GM12878 (cell line): Measurements from ENCODE around the gene TMC4. TPM values are rescaled to one million over a fixed set of nuclear protein-coding genes. Genes with fewer than 3 reads are reported as not detected.

ENCODE experiments used
- BACH1 ChIP-seq: fragments of 450-650 bp; IDR thresholded peaks from 2 replicates; pipeline ENCODE4 v1.6.1; 2017; ENCODE audit warnings: mild to moderate bottlenecking, borderline replicate concordance
- BHLHE40 ChIP-seq, 2 experiments: fragments of 450-650 bp in 1 of 2; IDR thresholded peaks; 2 replicates each; pipeline ENCODE4 v1.6.1; 2011 to 2017; ENCODE audit warnings: low read depth in 2 of 2, borderline replicate concordance in 1 of 2, improper control_type of control experiment in 1 of 2, low read length in 1 of 2, mild to moderate bottlenecking in 1 of 2
- ELK1 ChIP-seq: IDR thresholded peaks from 2 replicates; pipeline ENCODE4 v1.6.1; 2012; ENCODE audit warnings: low read depth, low read length, improper control_type of control experiment
- ETV6 ChIP-seq, 2 experiments: fragments of 450-650 bp in 1 of 2; IDR thresholded peaks in 1 of 2; conservative IDR thresholded peaks in 1 of 2; 2 replicates each; pipeline ENCODE4 v1.6.1; 2014; ENCODE audit warnings: antibody characterized with exemption in 1 of 2, borderline replicate concordance in 1 of 2, low read depth in 1 of 2, mild to moderate bottlenecking in 1 of 2, moderate library complexity in 1 of 2
- EZH2 ChIP-seq: IDR thresholded peaks from 2 replicates; pipeline ENCODE4 v1.6.1; 2012; ENCODE audit warnings: low read depth, mild to moderate bottlenecking, control low read depth, inconsistent platforms, low read length, borderline replicate concordance; ENCODE audit not compliant: control insufficient read depth
- GABPA ChIP-seq: IDR thresholded peaks from 2 replicates; pipeline ENCODE4 v1.6.1; 2014; ENCODE audit warnings: antibody characterized with exemption, low read depth, mild to moderate bottlenecking, inconsistent platforms
- IRF4 ChIP-seq: IDR thresholded peaks from 2 replicates; pipeline ENCODE4 v1.6.1; 2011; ENCODE audit warnings: low read depth, low read length
- NFIC ChIP-seq: IDR thresholded peaks from 2 replicates; pipeline ENCODE4 v1.6.1; 2012; ENCODE audit warnings: low read depth, mild to moderate bottlenecking, inconsistent platforms, low read length, moderate library complexity
- TCF7 ChIP-seq: IDR thresholded peaks from 2 replicates; pipeline ENCODE4 v1.6.1; 2014; ENCODE audit warnings: antibody characterized with exemption, borderline replicate concordance
- polyA plus RNA-seq, 11 experiments: library from polyadenylated mRNA; depleted of rRNA in 4 of 11; unstranded in 6 of 11; stranded (reverse) in 5 of 11; fragments of >200 nt; fragmentation: Nextera tagmentation in 4 of 11; fragmentation: Illumina TruSeq in 1 of 11; extraction: Ambion mirVana in 4 of 11; extraction: Trizol in 1 of 11; gene quantifications; 1 replicate in 1 of 11; 2 replicates in 10 of 11; pipeline versions ENCODE4 v1.2.1 to v1.2.3, GENCODE V29; 2011 to 2016; ENCODE audit warnings: inconsistent platforms in 2 of 11, missing spikeins in 2 of 11, low read depth in 1 of 11
- total RNA-seq, 4 experiments: library from RNA; depleted of rRNA in 3 of 4; stranded (reverse); fragments of >200 nt in 3 of 4; fragmentation: Illumina TruSeq in 1 of 4; extraction: Trizol in 1 of 4; gene quantifications; 2 replicates each; pipeline versions ENCODE4 v1.2.1 to v1.2.3, GENCODE V29; 2013 to 2021
- TF ChIP-seq, protein P1 (sequence below): fragments of 450-650 bp; IDR thresholded peaks from 2 replicates; pipeline ENCODE4 v1.6.1; 2017; ENCODE audit warnings: borderline replicate concordance

The TMC4 gene
- total and polyA plus RNA-seq, 10 of the 15 experiments (the other 5 are each of a cell fraction or from before 2014, with no cell fraction given), result 0.33 to 0.83 (median 0.74) TPM; not detected in 7

DNA sequence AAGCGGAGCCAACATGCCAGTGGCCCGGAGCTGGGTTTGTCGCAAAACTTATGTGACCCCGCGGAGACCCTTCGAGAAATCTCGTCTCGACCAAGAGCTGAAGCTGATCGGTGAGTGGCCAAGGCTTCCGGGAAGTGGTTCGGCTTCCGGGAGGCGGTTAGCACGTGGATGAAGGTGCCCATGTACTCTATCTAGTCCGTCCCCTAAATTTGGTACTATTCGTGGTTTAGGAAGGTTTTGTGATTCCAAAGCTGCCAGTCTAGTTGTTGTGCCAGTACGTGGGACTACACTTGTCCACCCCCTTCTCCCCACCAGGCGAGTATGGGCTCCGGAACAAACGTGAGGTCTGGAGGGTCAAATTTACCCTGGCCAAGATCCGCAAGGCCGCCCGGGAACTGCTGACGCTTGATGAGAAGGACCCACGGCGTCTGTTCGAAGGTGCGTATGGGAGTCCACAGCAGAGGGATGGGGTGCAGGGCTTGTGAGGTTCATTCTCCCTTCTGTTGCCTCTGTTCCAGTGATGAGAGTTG, 28.3 kb upstream of the TMC4 start (continued):
- 0 out of 4 replicates have a peak, but pooled peaks of 1 of the 2 experiments have one; percentile 15 for TF ChIP-seq ETV6 (conservative IDR thresholded peaks at IDR 0.05 in 1 of 2, IDR thresholded peaks at IDR 0.05 in 1 of 2; ENCODE audit: borderline replicate concordance in 1 of 2, low read depth in 1 of 2)
- peak in 1 of 2 experiments; percentile 12; a peak in 1 of 4 replicates for TF ChIP-seq BHLHE40 (IDR thresholded peaks at IDR 0.05; ENCODE audit: borderline replicate concordance in 1 of 2, low read depth in 2 of 2, low read length in 1 of 2)
- TF ChIP-seq, protein P1, sequence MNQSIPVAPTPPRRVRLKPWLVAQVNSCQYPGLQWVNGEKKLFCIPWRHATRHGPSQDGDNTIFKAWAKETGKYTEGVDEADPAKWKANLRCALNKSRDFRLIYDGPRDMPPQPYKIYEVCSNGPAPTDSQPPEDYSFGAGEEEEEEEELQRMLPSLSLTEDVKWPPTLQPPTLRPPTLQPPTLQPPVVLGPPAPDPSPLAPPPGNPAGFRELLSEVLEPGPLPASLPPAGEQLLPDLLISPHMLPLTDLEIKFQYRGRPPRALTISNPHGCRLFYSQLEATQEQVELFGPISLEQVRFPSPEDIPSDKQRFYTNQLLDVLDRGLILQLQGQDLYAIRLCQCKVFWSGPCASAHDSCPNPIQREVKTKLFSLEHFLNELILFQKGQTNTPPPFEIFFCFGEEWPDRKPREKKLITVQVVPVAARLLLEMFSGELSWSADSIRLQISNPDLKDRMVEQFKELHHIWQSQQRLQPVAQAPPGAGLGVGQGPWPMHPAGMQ, result no peak
- TF ChIP-seq BACH1, result 0 out of 2 replicates have a peak, but pooled peaks have one; percentile 2
- no peak for TF ChIP-seq EZH2
- TF ChIP-seq ELK1, result 0 out of 2 replicates have a peak, but pooled peaks have one; percentile 13
- TF ChIP-seq GABPA, result no peak
- TF ChIP-seq NFIC, result no peak
- no peak for TF ChIP-seq IRF4
- TF ChIP-seq TCF7, result no peak
